Thyroid gland (tissue), 4 donors: ENCODE measurements around the gene PLEKHB2.

Experiments
- POLR2A ChIP-seq, 2 donors: fragments of 450-650 bp; IDR thresholded peaks; one replicate each; pipeline ENCODE4 v1.6.1; 2017; ENCODE audit warnings: antibody characterized with exemption in 2 of 2, mild to moderate bottlenecking in 2 of 2, moderate library complexity in 1 of 2
- TF ChIP-seq, protein P1 (sequence below), 6 experiments: fragments of 200-600 bp in 3 of 6; fragments of 450-650 bp in 3 of 6; sonication (generic) in 3 of 6; IDR thresholded peaks; one replicate each; pipeline ENCODE4 v1.5.1; 2016 to 2019; ENCODE audit warnings: antibody characterized with exemption in 6 of 6, mild to moderate bottlenecking in 2 of 6, inconsistent platforms in 1 of 6, moderate library complexity in 1 of 6

DNA sequence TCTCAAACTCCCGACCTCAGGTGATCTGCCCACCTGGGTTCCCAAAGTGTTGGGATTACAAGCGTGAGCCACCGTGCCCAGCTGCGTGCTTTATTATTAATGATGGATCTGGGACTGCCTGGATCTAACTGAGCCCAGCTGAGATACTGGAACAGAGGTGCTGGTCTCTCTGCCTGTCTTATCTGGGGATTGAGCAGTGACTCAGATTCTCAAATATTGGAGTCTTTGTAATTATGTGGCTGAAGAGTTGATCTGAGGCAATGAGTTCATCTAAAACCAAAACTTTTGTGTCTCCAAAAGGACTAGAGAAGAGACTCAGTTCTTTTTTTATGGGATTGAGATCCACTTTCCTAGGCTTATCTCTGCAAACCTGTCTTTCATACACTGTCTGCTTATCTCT, 16.3 kb downstream of the PLEKHB2 start:
- TF ChIP-seq POLR2A (IDR thresholded peaks at IDR 0.05): no peak
- TF ChIP-seq, protein P1, sequence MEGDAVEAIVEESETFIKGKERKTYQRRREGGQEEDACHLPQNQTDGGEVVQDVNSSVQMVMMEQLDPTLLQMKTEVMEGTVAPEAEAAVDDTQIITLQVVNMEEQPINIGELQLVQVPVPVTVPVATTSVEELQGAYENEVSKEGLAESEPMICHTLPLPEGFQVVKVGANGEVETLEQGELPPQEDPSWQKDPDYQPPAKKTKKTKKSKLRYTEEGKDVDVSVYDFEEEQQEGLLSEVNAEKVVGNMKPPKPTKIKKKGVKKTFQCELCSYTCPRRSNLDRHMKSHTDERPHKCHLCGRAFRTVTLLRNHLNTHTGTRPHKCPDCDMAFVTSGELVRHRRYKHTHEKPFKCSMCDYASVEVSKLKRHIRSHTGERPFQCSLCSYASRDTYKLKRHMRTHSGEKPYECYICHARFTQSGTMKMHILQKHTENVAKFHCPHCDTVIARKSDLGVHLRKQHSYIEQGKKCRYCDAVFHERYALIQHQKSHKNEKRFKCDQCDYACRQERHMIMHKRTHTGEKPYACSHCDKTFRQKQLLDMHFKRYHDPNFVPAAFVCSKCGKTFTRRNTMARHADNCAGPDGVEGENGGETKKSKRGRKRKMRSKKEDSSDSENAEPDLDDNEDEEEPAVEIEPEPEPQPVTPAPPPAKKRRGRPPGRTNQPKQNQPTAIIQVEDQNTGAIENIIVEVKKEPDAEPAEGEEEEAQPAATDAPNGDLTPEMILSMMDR (IDR thresholded peaks at IDR 0.05): no peak
